D341Med (cell line): ENCODE measurements around the gene ADGRA3.

ENCODE experiments used
- DNase-seq: peaks from one replicate; pipeline ENCODE4 v3.0.0; 2012; ENCODE audit warnings: low spot score

Gene ADGRA3

GRCh38 chr4:22512306-22512705 is 3.6 kb downstream of the ADGRA3 start:
- no peak for DNase-seq

- no peak for DNase-seq
These were observed 5.1 kb downstream of the ADGRA3 start for GRCh38 chr4:22510750-22511149.

GRCh38 chr4:22508376-22508775 is 7.5 kb downstream of the ADGRA3 start:
- no peak for DNase-seq

GRCh38 chr4:22504922-22505321 is 10.9 kb downstream of the ADGRA3 start:
- DNase-seq = no peak

GRCh38 chr4:22504447-22504846 is 11.4 kb downstream of the ADGRA3 start:
- DNase-seq = no peak

- DNase-seq = no peak
These were observed 12.7 kb downstream of the ADGRA3 start for GRCh38 chr4:22502895-22503814.

- no peak for DNase-seq
These were observed 14.2 kb downstream of the ADGRA3 start for GRCh38 chr4:22501715-22502095.

GRCh38 chr4:22500831-22501714 is 14.8 kb downstream of the ADGRA3 start:
- DNase-seq = no peak

- no peak for DNase-seq
These were observed 15.7 kb downstream of the ADGRA3 start for GRCh38 chr4:22500128-22500611.

- DNase-seq = no peak
These were observed 17.0 kb downstream of the ADGRA3 start for GRCh38 chr4:22498866-22499265.

GRCh38 chr4:22496165-22496813 is 19.6 kb downstream of the ADGRA3 start:
- no peak for DNase-seq

- DNase-seq = no peak
These were observed 22.3 kb downstream of the ADGRA3 start for GRCh38 chr4:22493523-22493922.

- no peak for DNase-seq
These were observed 22.9 kb downstream of the ADGRA3 start for GRCh38 chr4:22492987-22493386.

GRCh38 chr4:22491939-22492338 is 23.9 kb downstream of the ADGRA3 start:
- no peak for DNase-seq

GRCh38 chr4:22490718-22491315 is 25.0 kb downstream of the ADGRA3 start:
- no peak for DNase-seq

GRCh38 chr4:22488106-22488505 is 27.8 kb downstream of the ADGRA3 start:
- DNase-seq = no peak

- no peak for DNase-seq
These were observed 28.5 kb downstream of the ADGRA3 start for GRCh38 chr4:22487328-22487727.

- no peak for DNase-seq
These were observed 29.6 kb downstream of the ADGRA3 start for GRCh38 chr4:22486276-22486675.

GRCh38 chr4:22485737-22486136 is 30.1 kb downstream of the ADGRA3 start:
- no peak for DNase-seq

- DNase-seq = no peak
These were observed 32.3 kb downstream of the ADGRA3 start for GRCh38 chr4:22483551-22483981.

- DNase-seq = no peak
These were observed 33.4 kb downstream of the ADGRA3 start for GRCh38 chr4:22482250-22483127.
